GM13976 (cell line): ENCODE data around the gene TMEM167A.

Experiments used
- DNase-seq: peaks from one replicate; pipeline ENCODE4 v3.0.0; 2012; ENCODE audit warnings: low spot score
- in situ Hi-C: fragments of 300-500 bp; cut with MboI; formaldehyde crosslinking; loops from one replicate; pipeline ENCODE4 v1.12.0; 2022; ENCODE audit warnings: low sequenced_read_pairs, mixed read lengths, inconsistent platforms; ENCODE audit not compliant: unreplicated experiment
- TF ChIP-seq, protein P1 (sequence below): IDR thresholded peaks from 2 replicates; pipeline ENCODE4 v1.5.1; 2012; ENCODE audit warnings: borderline replicate concordance, mild to moderate bottlenecking; ENCODE audit not compliant: insufficient read depth; ENCODE audit errors: extremely low read depth, missing control alignments, control extremely low read depth

TMEM167A gene

DNA sequence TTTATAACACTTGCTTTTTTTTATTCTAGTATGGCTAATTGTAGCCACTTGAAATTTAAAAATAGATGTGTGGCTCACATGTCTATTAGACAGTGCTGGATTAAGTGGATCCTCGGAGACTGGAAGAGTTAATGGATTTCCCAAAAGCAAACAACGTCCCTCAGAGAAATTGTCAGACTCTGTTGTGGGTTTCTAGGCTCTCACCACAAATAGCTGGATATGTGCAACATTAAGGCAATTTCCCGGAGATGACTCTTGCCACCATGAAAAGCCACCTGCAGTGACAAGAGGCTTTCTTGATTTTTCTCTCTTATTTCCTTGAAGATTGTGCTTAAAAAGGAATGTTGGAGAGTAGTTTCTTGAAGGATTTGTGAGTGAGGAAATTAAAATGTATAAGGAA, 43.2 kb downstream of the TMEM167A start:
- no peak for DNase-seq
- TF ChIP-seq, protein P1, sequence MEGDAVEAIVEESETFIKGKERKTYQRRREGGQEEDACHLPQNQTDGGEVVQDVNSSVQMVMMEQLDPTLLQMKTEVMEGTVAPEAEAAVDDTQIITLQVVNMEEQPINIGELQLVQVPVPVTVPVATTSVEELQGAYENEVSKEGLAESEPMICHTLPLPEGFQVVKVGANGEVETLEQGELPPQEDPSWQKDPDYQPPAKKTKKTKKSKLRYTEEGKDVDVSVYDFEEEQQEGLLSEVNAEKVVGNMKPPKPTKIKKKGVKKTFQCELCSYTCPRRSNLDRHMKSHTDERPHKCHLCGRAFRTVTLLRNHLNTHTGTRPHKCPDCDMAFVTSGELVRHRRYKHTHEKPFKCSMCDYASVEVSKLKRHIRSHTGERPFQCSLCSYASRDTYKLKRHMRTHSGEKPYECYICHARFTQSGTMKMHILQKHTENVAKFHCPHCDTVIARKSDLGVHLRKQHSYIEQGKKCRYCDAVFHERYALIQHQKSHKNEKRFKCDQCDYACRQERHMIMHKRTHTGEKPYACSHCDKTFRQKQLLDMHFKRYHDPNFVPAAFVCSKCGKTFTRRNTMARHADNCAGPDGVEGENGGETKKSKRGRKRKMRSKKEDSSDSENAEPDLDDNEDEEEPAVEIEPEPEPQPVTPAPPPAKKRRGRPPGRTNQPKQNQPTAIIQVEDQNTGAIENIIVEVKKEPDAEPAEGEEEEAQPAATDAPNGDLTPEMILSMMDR, result no peak
- in situ Hi-C loops, result no loop called here

DNA sequence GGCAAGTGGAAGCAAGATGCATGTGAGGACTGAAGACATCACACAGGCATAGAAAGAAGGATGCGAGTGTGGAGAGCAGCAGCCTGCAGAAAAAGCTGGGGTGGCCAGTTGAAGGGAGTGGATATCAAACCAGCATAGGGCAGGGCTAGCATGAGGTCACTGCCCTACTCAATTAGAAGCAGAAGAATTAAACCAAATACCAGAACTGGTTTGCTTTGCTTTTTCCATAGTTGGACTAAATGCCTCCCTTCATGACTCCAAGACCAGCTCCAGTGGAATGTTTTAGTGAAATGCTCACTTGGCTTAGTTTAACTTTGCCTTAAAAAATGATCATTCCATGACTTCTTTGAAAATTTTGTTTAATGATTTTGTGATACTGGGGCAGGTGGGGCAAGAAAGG, 45.8 kb downstream of the TMEM167A start:
- no peak for DNase-seq
- in situ Hi-C loops, result no loop called here
- TF ChIP-seq, protein P1, result no peak

DNA sequence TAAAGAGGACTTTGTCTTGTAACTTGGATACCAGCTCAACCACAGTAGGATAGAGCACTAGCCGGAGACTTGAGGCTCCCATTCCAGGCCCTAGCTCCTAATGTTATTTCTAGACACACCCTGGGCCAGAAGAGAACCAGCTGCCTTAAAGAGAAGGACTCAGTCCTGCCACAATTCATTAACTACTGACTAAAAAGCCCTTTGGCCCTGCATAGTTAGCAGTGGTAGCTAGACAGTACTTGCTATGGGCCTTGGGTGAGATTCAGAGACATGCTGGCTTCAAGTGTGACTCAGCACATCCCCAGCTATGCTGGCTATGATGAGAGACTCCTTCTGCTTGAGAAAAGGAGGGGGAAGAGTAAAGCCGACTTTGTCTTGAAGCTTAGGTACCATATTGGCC, 47.3 kb downstream of the TMEM167A start:
- TF ChIP-seq, protein P1, result no peak
- no peak for DNase-seq
- in situ Hi-C loops, result no loop called here

DNA sequence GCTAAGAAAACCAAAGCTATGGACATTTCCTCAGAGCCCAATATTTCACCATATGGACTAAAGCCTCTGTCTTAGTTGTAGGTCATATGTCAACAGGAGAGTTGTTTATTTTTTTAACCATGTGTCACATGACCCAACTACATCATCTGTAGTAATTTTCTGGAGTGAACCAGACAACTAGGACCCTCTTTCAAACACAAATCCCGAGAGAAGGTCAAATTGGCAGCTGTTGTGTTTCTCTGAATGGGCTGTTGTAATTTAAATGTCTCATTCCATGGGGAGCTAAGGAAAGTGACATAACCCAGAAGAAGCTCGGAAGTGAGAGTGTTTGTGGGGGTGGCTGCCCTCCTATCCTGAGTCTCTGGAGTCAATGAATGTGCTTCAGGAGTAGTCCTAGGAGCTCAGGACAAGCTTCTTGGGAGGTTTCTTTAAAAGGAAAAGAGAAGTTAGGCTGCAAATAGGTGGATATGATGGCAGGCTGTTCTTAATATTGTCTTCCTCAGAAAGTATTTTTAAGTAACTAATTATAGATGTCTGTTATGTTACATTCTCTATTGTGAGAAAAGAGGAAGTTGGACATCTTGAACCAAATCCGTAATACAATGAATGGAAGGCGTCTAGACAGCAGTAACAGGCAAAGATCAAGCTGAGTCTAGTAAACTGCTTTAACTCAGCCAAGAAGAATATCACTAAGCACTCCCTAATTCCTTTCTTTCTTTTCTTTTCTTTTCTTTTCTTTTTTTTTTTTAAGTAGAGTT, 50.1 kb downstream of the TMEM167A start:
- TF ChIP-seq, protein P1, result no peak
- in situ Hi-C loops, result no loop called here
- DNase-seq, result peak; percentile 26

DNA sequence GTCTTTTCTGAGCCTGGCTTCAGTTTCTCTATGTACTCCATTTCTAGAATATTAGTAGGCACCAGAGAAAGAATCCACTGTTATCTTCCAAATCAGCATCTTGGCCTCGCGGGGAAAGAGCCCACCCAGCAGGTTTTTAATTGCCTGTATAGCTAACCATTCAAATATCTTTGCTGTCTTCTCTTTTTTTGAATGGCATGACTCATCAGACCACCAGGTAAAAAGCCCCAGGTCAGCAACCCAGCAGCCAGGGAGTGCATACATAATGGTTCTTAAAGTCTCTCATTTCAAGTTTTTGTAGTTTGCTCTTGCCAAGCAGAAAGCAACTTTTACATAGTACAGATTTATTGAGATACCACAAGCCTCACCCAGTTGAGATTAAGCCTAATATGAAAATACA, 50.7 kb downstream of the TMEM167A start:
- in situ Hi-C loops, result no loop called here

DNA sequence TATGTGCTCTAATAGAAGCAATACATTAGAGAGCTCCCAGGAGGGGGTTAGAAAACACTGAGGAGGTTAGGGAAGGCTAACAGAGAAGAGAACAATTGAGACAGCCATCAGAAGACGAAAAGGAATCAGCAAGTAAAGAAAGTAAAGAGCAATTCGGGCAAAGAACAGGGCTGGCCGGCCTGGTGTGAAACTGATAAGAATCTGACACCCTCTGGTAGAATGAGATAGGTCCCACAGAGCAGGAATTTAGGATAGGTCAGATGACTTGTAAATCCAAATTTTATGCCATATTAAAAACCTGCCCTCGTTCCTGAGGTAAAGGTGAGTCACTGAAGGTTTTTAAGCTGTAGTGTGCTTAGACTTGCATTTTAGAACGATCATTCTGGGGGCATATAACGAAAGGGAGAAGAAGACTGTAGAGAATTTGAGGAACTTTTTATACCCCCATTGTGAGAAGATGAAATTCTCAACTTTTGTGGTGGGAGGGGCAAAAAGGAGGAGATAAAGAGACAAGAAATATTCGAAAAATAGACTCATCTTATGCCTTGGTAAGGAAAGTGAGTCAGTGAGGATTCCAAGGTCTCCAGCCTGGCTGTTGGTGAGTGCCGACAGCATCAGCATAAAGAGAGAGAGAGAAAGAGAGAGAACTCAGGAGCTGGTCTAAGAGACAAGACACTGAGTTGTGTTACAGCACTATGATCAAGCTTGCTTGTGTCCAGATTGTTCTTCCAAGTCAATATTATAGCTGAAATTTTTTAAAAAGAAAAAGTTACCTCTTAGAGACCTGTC, 51.3 kb downstream of the TMEM167A start:
- no peak for DNase-seq
- TF ChIP-seq, protein P1, result no peak
- in situ Hi-C loops, result no loop called here

More for the DNA sequence above, 50.7 kb downstream of the TMEM167A start:
- TF ChIP-seq, protein P1, result no peak
- DNase-seq, result peak; percentile 27
